Large intestine (tissue), 3 donors: ENCODE measurements around the gene PPP2R2B. TPM values are rescaled to one million over a fixed set of nuclear protein-coding genes. Genes with fewer than 3 reads are reported as not detected.

Experiments
- DNase-seq, 2 donors: peaks; one replicate each; pipeline versions ENCODE4 v3.0.0 to v3.0.0-alpha.2; 2013
- H3K27ac ChIP-seq: one replicate; pipeline ENCODE4 v1.5.1; 2013; ENCODE audit warnings: low read length
- H3K27me3 ChIP-seq: 2 replicates; pipeline ENCODE4 v1.6.1; 2013; ENCODE audit warnings: low read length; ENCODE audit not compliant: control insufficient read depth, insufficient read depth
- H3K36me3 ChIP-seq: 2 replicates; pipeline ENCODE4 v1.6.1; 2013; ENCODE audit warnings: low read length; ENCODE audit not compliant: control insufficient read depth, insufficient read depth
- H3K4me1 ChIP-seq: one replicate; pipeline ENCODE4 v1.6.1; 2013; ENCODE audit warnings: low read length; ENCODE audit not compliant: control insufficient read depth, insufficient read depth
- H3K4me3 ChIP-seq: one replicate; pipeline ENCODE4 v1.5.1; 2013; ENCODE audit warnings: low read length
- H3K9me3 ChIP-seq: one replicate; pipeline ENCODE4 v1.6.1; 2013; ENCODE audit warnings: mild to moderate bottlenecking, low read depth, low read length, moderate library complexity; ENCODE audit not compliant: control insufficient read depth
- WGBS: methylation state at CpG from one replicate; pipeline ENCODE4 v1.1.5; 2013; ENCODE audit warnings: low lambda C conversion rate; ENCODE audit not compliant: insufficient coverage; 5-methylcytosine and 5-hydroxymethylcytosine counted together
- polyA plus RNA-seq: library from polyadenylated mRNA; unstranded; fragments of 120-200 nt; gene quantifications from one replicate; pipeline ENCODE4 v1.2.1, GENCODE V29; 2013

The PPP2R2B gene
- polyA plus RNA-seq, 1 donor = 8.0 TPM

GRCh38 chr5:146683861-146684260, 194.7 kb downstream of the PPP2R2B start:
- H3K4me1 ChIP-seq = no peaks in the 10 kb centered on the region
- H3K27ac ChIP-seq = no peak overlapping the region
- H3K9me3 ChIP-seq = no peaks in the 10 kb centered on the region
- DNase-seq = no peak
- WGBS = 70% methylated on average over 1 of the region's 5 CpGs
- no peaks in the 10 kb centered on the region for H3K36me3 ChIP-seq
- H3K4me3 ChIP-seq = no peak overlapping the region
- no peaks in the 10 kb centered on the region for H3K27me3 ChIP-seq

GRCh38 chr5:146682899-146683532, 195.5 kb downstream of the PPP2R2B start:
- Histone ChIP-seq H3K27me3 (no peaks in the 10 kb centered on the region), H3K4me1 (no peaks in the 10 kb centered on the region), H3K27ac (no peak overlapping the region), H3K36me3 (no peaks in the 10 kb centered on the region), H3K9me3 (no peaks in the 10 kb centered on the region), H3K4me3 (no peak overlapping the region)
- no CpG with 5 or more reads among the region's 5 CpGs for WGBS
- DNase-seq = no peak

GRCh38 chr5:146681585-146682105, 196.9 kb downstream of the PPP2R2B start:
- H3K36me3 ChIP-seq = no peaks in the 10 kb centered on the region
- no peaks in the 10 kb centered on the region for H3K4me1 ChIP-seq
- WGBS = no CpG with 5 or more reads among the region's 2 CpGs
- H3K4me3 ChIP-seq = no peak overlapping the region
- H3K27me3 ChIP-seq = no peaks in the 10 kb centered on the region
- no peaks in the 10 kb centered on the region for H3K9me3 ChIP-seq
- H3K27ac ChIP-seq = no peak overlapping the region
- no peak for DNase-seq

- Histone ChIP-seq H3K27ac (no peak overlapping the region), H3K4me3 (no peak overlapping the region), H3K9me3 (no peaks in the 10 kb centered on the region), H3K4me1 (no peaks in the 10 kb centered on the region), H3K36me3 (no peaks in the 10 kb centered on the region), H3K27me3 (no peaks in the 10 kb centered on the region)
- 80% methylated on average over 2 of the region's 9 CpGs for WGBS
- no peak for DNase-seq
Observed at GRCh38 chr5:146680846-146681584, 197.5 kb downstream of the PPP2R2B start.

- WGBS = no CpG with 5 or more reads among the region's 4 CpGs
- Histone ChIP-seq H3K9me3 (no peaks in the 10 kb centered on the region), H3K4me1 (no peaks in the 10 kb centered on the region), H3K4me3 (no peak overlapping the region), H3K27me3 (no peaks in the 10 kb centered on the region), H3K27ac (no peak overlapping the region), H3K36me3 (no peaks in the 10 kb centered on the region)
- DNase-seq = no peak
Observed at GRCh38 chr5:146675636-146676035, 202.9 kb downstream of the PPP2R2B start.

GRCh38 chr5:146672866-146673265, 205.7 kb downstream of the PPP2R2B start:
- Histone ChIP-seq H3K27me3 (no peaks in the 10 kb centered on the region), H3K9me3 (no peaks in the 10 kb centered on the region), H3K4me1 (no peaks in the 10 kb centered on the region), H3K36me3 (no peaks in the 10 kb centered on the region), H3K27ac (no peak overlapping the region), H3K4me3 (no peak overlapping the region)
- DNase-seq = no peak
- WGBS = 100% methylated on average over 1 of the region's 1 CpG

- Histone ChIP-seq H3K4me1 (no peaks in the 10 kb centered on the region), H3K27me3 (no peaks in the 10 kb centered on the region), H3K27ac (no peak overlapping the region), H3K4me3 (no peak overlapping the region), H3K36me3 (no peaks in the 10 kb centered on the region), H3K9me3 (no peaks in the 10 kb centered on the region)
- WGBS = 80% methylated on average over 5 of the region's 7 CpGs
- no peak for DNase-seq
Observed at GRCh38 chr5:146671561-146672295, 206.8 kb downstream of the PPP2R2B start.

- Histone ChIP-seq H3K4me3 (no peak overlapping the region), H3K27ac (no peak overlapping the region), H3K27me3 (no peaks in the 10 kb centered on the region), H3K36me3 (no peaks in the 10 kb centered on the region), H3K9me3 (no peaks in the 10 kb centered on the region), H3K4me1 (no peaks in the 10 kb centered on the region)
- DNase-seq = no peak
- WGBS = no CpG with 5 or more reads among the region's 3 CpGs
Observed at GRCh38 chr5:146669656-146670055, 208.9 kb downstream of the PPP2R2B start.

GRCh38 chr5:146667633-146668272, 210.8 kb downstream of the PPP2R2B start:
- Histone ChIP-seq H3K36me3 (no peaks in the 10 kb centered on the region), H3K9me3 (no peaks in the 10 kb centered on the region), H3K27ac (no peak overlapping the region), H3K27me3 (no peaks in the 10 kb centered on the region), H3K4me1 (no peaks in the 10 kb centered on the region), H3K4me3 (no peak overlapping the region)
- 41% methylated on average over 3 of the region's 4 CpGs for WGBS
- peak; percentile 11 to 36 for DNase-seq

GRCh38 chr5:146662229-146662628, 216.3 kb downstream of the PPP2R2B start:
- no peaks in the 10 kb centered on the region for H3K36me3 ChIP-seq
- no peaks in the 10 kb centered on the region for H3K4me1 ChIP-seq
- H3K4me3 ChIP-seq = no peak overlapping the region
- no peaks in the 10 kb centered on the region for H3K27me3 ChIP-seq
- H3K9me3 ChIP-seq = no peaks in the 10 kb centered on the region
- WGBS = no CpG with 5 or more reads among the region's 1 CpG
- peak in 1 of 2 donors; percentile 5 for DNase-seq
- no peak overlapping the region for H3K27ac ChIP-seq
